Right lobe of liver (tissue), 4 donors: ENCODE measurements around the gene DBF4.
"Not testable (repeated sequence)": the region's sequence is repeated elsewhere in the genome, so short reads cannot be mapped to it uniquely, and the experiment has no call there.

Experiments used
- POLR2A ChIP-seq: fragments of 450-650 bp; IDR thresholded peaks from one replicate; pipeline ENCODE4 v1.6.1; 2017; ENCODE audit warnings: antibody characterized with exemption, mild to moderate bottlenecking
- TF ChIP-seq, protein P1 (sequence below), 4 donors: fragments of 200-600 bp in 3 of 4; fragments of 450-650 bp in 1 of 4; IDR thresholded peaks; one replicate each; pipeline versions ENCODE4 v1.5.1 to v1.8.0; 2016 to 2022; ENCODE audit warnings: antibody characterized with exemption in 4 of 4, mild to moderate bottlenecking in 2 of 4
- donor health status: DM: no; HTN: no; CAD: no.
- donor health status: DM: no; HTN: no; CAD: no.
- donor health status: DM: no; HTN: yes; CAD: no.

DNA sequence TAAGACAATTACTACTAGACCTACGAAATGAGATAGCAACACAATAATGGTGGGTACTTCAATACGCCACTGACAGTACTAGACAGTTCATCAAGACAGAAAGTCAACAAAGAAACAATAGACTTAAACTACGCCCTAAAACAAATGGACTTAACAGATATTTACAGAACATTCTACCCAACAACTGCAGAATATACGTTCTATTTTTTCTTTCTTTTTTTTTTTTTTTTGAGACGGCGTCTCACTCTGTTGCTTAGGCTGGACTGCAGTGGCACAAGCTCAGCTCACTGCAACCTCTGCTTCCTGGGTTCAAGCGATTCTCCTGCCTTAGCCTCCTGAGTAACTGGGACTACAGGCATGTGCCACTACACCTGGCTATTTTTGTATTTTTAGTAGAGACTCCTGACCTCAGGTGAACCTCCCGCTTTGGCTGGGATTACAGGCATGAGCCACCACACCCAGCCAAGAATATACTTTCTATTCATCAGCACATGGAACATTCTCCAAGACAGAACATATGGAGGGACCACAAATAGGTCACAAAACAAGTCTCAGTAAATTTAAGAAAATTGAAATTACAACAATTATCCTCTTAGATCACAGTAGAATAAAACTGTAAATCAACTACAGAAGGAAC is 46.6 kb downstream of the DBF4 start:
- TF ChIP-seq, protein P1, sequence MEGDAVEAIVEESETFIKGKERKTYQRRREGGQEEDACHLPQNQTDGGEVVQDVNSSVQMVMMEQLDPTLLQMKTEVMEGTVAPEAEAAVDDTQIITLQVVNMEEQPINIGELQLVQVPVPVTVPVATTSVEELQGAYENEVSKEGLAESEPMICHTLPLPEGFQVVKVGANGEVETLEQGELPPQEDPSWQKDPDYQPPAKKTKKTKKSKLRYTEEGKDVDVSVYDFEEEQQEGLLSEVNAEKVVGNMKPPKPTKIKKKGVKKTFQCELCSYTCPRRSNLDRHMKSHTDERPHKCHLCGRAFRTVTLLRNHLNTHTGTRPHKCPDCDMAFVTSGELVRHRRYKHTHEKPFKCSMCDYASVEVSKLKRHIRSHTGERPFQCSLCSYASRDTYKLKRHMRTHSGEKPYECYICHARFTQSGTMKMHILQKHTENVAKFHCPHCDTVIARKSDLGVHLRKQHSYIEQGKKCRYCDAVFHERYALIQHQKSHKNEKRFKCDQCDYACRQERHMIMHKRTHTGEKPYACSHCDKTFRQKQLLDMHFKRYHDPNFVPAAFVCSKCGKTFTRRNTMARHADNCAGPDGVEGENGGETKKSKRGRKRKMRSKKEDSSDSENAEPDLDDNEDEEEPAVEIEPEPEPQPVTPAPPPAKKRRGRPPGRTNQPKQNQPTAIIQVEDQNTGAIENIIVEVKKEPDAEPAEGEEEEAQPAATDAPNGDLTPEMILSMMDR (IDR thresholded peaks at IDR 0.05) = not testable (repeated sequence)
- not testable (repeated sequence) for TF ChIP-seq POLR2A
